Naive B cell (primary cell): ENCODE data around the gene NCF2. TPM values are rescaled to one million over a fixed set of nuclear protein-coding genes. Genes with fewer than 3 reads are reported as not detected.

ENCODE experiments used
- ATAC-seq, 2 donors: fragments of 150-1000 bp; cut with Tn5 transposase; 2 replicates each; pipeline ENCODE4 v1.10.0; 2021; ENCODE audit warnings: low read depth in 2 of 2, mild to moderate bottlenecking in 2 of 2, moderate library complexity in 2 of 2
- DNase-seq: peaks from one replicate; pipeline ENCODE4 v3.0.0; 2022
- H3K27ac Mint-ChIP-seq, 6 donors: one replicate each; pipeline ENCODE4 v1.8.0; 2020 to 2022; ENCODE audit warnings: mild to moderate bottlenecking in 6 of 6, mixed read lengths in 6 of 6, moderate library complexity in 5 of 6, inconsistent platforms in 2 of 6
- H3K27me3 Mint-ChIP-seq, 3 donors: one replicate each; pipeline ENCODE4 v1.8.0; 2021 to 2022; ENCODE audit warnings: mixed read lengths in 3 of 3, mild to moderate bottlenecking in 1 of 3
- H3K36me3 Mint-ChIP-seq, 2 donors: one replicate each; pipeline ENCODE4 v1.8.0; 2020 to 2022; ENCODE audit warnings: mixed read lengths in 2 of 2, inconsistent platforms in 1 of 2, mild to moderate bottlenecking in 1 of 2
- H3K4me1 Mint-ChIP-seq, 3 donors: one replicate each; pipeline ENCODE4 v1.8.0; 2020 to 2022; ENCODE audit warnings: mixed read lengths in 3 of 3, inconsistent platforms in 1 of 3, mild to moderate bottlenecking in 1 of 3, moderate library complexity in 1 of 3
- H3K4me3 Mint-ChIP-seq, 8 donors: one replicate each; pipeline ENCODE4 v1.8.0; 2020 to 2022; ENCODE audit warnings: mild to moderate bottlenecking in 8 of 8, mixed read lengths in 8 of 8, moderate library complexity in 8 of 8, inconsistent platforms in 2 of 8
- H3K9me3 Mint-ChIP-seq, 7 donors: one replicate each; pipeline ENCODE4 v1.8.0; 2020 to 2022; ENCODE audit warnings: mixed read lengths in 7 of 7, mild to moderate bottlenecking in 5 of 7, inconsistent platforms in 2 of 7, moderate library complexity in 1 of 7
- polyA plus RNA-seq, 6 donors: library from polyadenylated mRNA; unstranded; fragments of 300-500 nt; fragmentation: Illumina TruSeq; gene quantifications; one replicate each; pipeline ENCODE4 v1.2.3, GENCODE V29; 2021; ENCODE audit warnings: low read depth in 6 of 6

NCF2 gene, protein sequence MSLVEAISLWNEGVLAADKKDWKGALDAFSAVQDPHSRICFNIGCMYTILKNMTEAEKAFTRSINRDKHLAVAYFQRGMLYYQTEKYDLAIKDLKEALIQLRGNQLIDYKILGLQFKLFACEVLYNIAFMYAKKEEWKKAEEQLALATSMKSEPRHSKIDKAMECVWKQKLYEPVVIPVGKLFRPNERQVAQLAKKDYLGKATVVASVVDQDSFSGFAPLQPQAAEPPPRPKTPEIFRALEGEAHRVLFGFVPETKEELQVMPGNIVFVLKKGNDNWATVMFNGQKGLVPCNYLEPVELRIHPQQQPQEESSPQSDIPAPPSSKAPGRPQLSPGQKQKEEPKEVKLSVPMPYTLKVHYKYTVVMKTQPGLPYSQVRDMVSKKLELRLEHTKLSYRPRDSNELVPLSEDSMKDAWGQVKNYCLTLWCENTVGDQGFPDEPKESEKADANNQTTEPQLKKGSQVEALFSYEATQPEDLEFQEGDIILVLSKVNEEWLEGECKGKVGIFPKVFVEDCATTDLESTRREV
- polyA plus RNA-seq, result 10 to 100 TPM in 1 of 6 donors, 1 to 10 TPM in 4, not detected in 1; 5.6 to 11.0 (median 6.3) TPM

DNA sequence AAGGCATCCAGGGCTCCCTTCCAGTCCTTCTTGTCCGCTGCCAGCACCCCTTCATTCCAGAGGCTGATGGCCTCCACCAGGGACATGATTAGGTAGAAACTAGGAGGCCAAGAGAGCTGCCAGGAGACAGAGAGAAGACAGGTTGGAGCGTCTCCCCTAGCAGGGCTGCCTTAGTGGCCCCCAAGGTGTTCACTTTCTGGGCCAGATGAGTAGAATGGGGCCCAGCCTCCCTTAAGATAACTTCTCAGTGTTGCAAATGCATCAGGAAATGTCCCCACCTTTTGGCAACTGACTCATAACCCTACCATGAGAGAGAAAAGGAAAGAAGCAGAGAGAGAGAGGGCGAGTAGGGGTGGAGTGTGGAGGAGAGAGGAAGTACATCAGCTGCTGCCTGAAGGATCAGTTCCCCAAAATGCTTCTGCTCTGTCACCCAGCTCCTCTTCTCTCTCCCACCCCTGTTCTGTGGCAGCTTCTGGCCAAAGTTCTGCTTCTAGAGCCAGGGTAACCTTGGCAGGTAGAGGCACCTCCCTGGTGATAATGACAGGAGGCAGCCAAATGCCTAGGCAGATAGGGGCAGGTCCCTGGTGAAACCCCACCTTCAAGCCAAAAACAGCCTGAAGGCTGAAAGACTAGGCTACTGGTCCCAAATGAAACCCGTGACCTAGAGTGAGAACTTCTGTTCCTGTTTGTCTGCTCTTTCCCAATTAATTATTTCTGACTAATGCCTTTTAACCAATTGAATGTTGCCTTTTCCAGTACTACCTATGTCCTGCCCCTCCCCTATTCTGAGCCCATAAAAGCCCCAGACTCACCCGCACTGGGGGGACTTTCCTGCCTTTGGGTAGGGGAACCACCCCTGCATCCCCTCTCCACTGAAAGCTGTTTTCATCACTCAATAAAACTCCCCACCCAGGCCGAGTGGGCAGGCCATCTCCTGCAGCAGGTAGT is at the start of gene NCF2:
Gene NCF2, minus strand, starts transcription at position 216 of the 948 bp plus-strand sequence. Its CDS starts 130 bp downstream, at position 86.
- H3K4me3 Mint-ChIP-seq, result peak within 1 kb of the TSS; percentile 42 to 84 (median 68)
- H3K36me3 Mint-ChIP-seq, result no peaks in the 10 kb centered on the region
- H3K27me3 Mint-ChIP-seq, result no peaks in the 10 kb centered on the region
- peaks cover 48 to 57% (median 55%) of the 10 kb centered on the region in 3 donors for H3K4me1 Mint-ChIP-seq
- peak; percentile 89 for DNase-seq
- H3K9me3 Mint-ChIP-seq, result peaks cover 0 to 5% (median 0%) of the 10 kb centered on the region in 7 donors
- H3K27ac Mint-ChIP-seq, result peak within 1 kb of the TSS; percentile 84 to 98 (median 94)
- peak; percentile 89 for ATAC-seq

DNA sequence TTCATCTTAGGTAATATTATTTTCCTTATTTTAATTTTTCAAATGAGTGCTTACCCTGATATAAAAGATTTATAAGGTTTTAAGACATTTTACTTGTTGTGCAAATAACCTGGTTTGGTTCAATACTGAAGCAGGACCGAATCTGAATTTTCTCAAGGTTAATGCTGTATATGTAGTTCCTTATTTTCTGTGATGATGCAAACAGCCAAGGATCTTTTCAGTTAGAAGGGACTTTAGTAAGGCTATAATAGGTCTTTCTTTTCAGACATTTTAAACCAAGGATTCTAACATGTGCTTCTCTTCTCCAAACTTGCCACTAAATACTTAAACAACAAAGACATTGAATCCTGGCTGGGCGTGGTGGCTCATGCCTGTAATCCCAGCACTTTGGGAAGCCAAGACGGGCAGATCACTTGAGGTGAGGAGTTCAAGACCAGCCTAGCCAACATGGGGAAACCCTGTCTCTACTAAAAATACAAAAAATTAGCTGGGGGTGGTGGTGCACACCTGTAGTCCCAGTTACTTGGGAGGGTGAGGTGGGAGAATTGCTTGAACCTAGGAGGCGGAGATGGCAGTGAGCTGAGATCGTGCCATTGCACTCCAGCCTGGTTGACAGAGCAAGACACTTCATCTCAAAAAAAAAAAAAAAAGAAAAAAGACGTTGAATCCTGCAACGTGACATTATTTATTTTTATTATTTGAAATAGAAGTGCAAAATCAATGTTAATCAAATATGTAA is 48.6 kb upstream of the NCF2 start:
- H3K4me3 Mint-ChIP-seq, result no peak overlapping the region
- peaks cover 18 to 21% (median 20%) of the 10 kb centered on the region in 3 donors for H3K4me1 Mint-ChIP-seq
- H3K27ac Mint-ChIP-seq, result no peak overlapping the region
- peaks cover 0 to 8% of the 10 kb centered on the region in 2 donors for H3K36me3 Mint-ChIP-seq
- peaks cover 0 to 6% (median 0%) of the 10 kb centered on the region in 3 donors for H3K27me3 Mint-ChIP-seq
- no peak for DNase-seq
- ATAC-seq, result no peak
- no peaks in the 10 kb centered on the region for H3K9me3 Mint-ChIP-seq

DNA sequence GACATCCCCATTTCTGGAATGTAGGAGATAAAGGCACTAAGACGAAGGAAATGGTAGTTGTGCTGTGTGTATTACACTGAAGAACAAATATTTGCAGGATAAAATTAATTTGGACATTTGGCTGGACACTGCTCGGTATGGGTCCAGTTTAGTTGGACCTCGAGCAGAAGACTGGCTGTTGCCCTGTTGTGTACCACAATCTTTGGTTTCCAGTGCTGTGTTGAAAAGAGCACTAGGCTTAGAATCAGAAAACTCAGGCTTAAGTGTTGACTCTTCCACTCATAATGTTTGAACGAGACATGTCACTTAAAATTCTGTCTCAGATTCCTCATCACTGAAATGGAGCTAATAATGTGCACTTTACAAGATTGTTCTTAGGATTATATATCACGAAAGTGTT is 46.5 kb upstream of the NCF2 start:
- Mint-ChIP-seq H3K36me3 (peaks cover 0 to 8% of the 10 kb centered on the region in 2 donors), H3K4me1 (peaks cover 28 to 33% (median 28%) of the 10 kb centered on the region in 3 donors), H3K4me3 (peak overlapping the region; percentile 95 to 100 (median 100)), H3K9me3 (no peaks in the 10 kb centered on the region), H3K27me3 (peaks cover 0 to 6% (median 0%) of the 10 kb centered on the region in 3 donors), H3K27ac (peak overlapping the region in 4 of 6 donors; percentile 50 to 99 (median 98))
- DNase-seq (no peak), ATAC-seq (no peak)

DNA sequence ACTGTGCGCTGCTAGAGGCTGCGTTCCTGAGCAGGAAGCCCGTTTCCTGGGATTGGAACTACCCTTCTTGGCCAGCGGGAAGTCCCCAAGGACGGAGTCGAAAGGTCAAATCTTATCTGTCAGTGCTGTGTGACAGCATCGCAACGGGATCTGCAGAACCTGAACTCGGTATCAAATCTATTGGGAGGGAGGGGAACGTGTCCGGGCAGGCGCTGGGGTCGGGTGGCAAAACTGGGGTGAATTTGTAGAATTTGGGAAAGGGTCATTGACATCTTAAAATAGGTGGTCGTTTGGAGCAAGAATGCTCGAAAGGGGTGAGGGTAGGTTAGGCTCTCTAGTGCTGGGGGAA is 46.0 kb upstream of the NCF2 start:
- H3K27me3 Mint-ChIP-seq, result peaks cover 0 to 6% (median 0%) of the 10 kb centered on the region in 3 donors
- DNase-seq (no peak), ATAC-seq (no peak)
- no peaks in the 10 kb centered on the region for H3K9me3 Mint-ChIP-seq
- peak overlapping the region; percentile 77 to 99 (median 98) for H3K27ac Mint-ChIP-seq
- peaks cover 0 to 8% of the 10 kb centered on the region in 2 donors for H3K36me3 Mint-ChIP-seq
- peak overlapping the region; percentile 95 to 100 (median 100) for H3K4me3 Mint-ChIP-seq
- H3K4me1 Mint-ChIP-seq, result peaks cover 28 to 35% (median 30%) of the 10 kb centered on the region in 3 donors

DNA sequence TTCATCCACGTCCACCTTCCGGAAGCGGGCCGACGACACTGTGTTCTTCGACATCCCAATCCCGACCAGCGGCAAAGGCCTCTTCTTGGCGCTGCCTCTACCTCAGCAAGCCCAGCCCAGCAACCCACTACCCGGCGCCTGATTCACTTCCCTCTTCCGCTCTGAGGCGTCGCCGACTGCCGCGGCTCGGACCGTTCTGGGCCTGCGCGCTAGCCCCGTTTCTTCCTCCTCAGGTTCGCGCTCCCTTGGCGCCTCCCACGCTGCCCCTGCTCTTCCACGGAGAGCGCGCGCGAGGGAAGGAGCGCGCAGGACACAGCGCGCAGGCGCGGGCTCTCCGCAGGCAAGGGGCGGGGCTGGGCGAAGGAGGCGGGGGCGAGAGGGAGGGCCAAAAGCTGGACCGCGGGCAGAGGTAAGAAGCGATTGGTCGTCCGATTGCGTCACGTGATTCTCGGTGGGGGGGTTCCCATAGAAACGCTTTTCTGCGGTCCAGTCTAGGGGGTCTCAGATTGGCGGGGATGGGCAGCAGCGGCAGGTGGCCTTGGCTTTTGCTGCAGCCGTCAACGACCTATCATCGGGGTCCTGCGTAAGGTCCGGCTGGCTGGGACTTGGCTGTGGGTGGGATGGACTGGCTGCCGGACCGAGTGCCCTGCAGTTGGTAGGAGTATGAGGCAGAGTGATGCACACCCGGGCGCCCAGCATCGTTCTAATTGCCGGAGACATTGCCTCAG is 45.5 kb upstream of the NCF2 start, which contains the start of gene ARPC5:
Gene ARPC5, minus strand, starts transcription at position 178 of the 728 bp plus-strand sequence. Its CDS starts 124 bp downstream, at position 54.
- Mint-ChIP-seq H3K27ac (peak within 1 kb of the TSS; percentile 97 to 99 (median 98)), H3K4me3 (peak within 1 kb of the TSS; percentile 95 to 100 (median 100)), H3K36me3 (peaks cover 2 to 11% of the 10 kb centered on the region in 2 donors), H3K27me3 (peaks cover 0 to 6% (median 0%) of the 10 kb centered on the region in 3 donors), H3K9me3 (no peaks in the 10 kb centered on the region), H3K4me1 (peaks cover 31 to 40% (median 32%) of the 10 kb centered on the region in 3 donors)
- ATAC-seq (peak; percentile 88), DNase-seq (peak; percentile 91)

DNA sequence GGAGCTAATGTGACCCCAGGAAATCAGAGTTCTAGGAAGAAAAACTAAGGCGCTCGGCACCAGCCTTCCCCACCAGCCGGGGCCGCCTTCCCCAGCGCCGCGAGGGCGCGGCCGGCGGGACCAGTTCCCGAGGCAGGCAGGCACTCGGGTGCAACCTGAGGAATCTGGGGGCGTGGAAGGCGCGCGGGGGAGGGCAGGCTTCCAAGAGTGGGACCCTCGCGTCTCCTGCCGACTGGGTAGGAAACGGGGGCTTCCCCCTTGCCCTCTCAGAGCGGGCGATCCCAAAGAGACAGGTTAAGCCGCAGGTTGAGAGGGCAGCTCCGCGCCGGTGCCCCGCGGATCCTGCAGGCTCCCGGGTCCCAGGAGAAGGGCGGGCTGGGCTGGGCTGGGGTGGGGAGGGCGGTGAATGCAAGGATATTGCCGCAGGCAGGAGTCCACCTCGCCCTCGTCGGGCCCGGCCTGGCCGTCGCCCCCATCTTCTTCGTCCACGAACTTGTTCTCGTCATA is 44.9 kb upstream of the NCF2 start:
- ATAC-seq (peak; percentile 4 to 5), DNase-seq (no peak)
- H3K4me3 Mint-ChIP-seq, result peak overlapping the region; percentile 95 to 100 (median 100)
- peaks cover 0 to 6% (median 0%) of the 10 kb centered on the region in 3 donors for H3K27me3 Mint-ChIP-seq
- H3K4me1 Mint-ChIP-seq, result peaks cover 36 to 46% (median 37%) of the 10 kb centered on the region in 3 donors
- peaks cover 6 to 17% of the 10 kb centered on the region in 2 donors for H3K36me3 Mint-ChIP-seq
- no peaks in the 10 kb centered on the region for H3K9me3 Mint-ChIP-seq
- H3K27ac Mint-ChIP-seq, result peak overlapping the region; percentile 97 to 99 (median 98)

DNA sequence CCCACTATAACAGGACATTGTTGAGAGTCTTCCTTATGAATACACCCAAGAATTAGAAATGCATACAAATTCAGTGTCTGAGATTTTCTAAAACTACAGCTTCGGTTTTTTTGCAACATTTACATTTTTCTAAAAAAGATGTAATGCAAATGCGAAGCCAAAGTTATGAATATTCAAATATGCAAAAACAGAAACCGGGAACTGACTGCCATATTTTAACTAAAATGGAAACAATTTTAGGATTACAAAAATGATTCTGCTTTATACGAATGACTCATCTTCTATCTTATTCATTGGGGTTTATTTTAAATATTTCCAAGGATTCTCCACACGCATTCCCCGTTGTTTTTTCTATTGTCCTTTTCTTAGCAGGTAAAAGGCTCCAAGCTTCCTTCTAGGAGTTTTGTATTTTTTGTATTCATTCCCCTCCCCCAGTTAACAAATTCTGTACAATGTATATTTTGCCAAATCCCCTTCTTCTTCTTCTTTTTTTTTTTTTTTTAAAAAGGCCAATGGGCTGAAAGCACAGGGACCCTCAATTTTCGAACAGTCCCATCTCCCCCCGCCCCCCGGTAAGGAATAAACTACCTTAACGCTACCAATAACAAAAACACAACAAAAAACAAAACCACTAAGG is 44.3 kb upstream of the NCF2 start:
- Mint-ChIP-seq H3K4me3 (peak overlapping the region; percentile 88 to 100 (median 98)), H3K9me3 (no peaks in the 10 kb centered on the region), H3K27ac (peak overlapping the region in 5 of 6 donors; percentile 25 to 98 (median 56)), H3K36me3 (peaks cover 6 to 17% of the 10 kb centered on the region in 2 donors), H3K27me3 (peaks cover 0 to under 1% (median 0%) of the 10 kb centered on the region in 3 donors), H3K4me1 (peaks cover 36 to 48% (median 37%) of the 10 kb centered on the region in 3 donors)
- ATAC-seq (no peak), DNase-seq (no peak)

DNA sequence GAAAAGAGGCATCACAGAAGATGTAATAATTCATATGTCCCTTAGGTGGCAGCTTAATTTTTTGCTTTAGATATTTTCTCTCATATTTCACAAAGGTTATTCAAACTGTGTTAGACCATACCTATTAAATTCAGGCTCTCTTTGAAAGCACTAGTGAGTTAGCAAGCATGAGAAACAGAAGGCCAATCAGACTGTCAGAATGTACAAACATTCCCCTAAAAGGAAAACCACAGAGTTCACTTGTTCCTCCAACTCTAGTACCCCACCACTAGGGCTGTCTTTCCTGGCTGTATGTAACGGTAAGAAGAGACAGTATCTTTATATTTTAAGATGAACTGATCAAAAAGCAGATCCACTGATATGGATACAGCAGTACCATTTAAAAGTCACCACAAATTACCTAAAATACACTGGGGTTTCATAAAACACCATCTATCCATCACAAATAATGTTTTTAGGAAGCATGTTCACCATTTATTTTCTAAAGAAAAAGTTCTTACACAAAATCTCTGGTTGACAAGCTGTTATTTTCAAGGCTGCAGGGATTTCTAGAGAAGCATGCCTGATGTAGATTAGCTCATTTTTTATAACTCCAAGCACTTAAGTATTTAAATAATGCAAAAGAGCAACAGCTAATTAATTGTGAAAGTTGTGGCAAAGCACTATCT is 43.6 kb upstream of the NCF2 start:
- Mint-ChIP-seq H3K4me3 (peak overlapping the region; percentile 88 to 100 (median 98)), H3K36me3 (peaks cover 10 to 18% of the 10 kb centered on the region in 2 donors), H3K27ac (peak overlapping the region; percentile 3 to 98 (median 54)), H3K27me3 (no peaks in the 10 kb centered on the region), H3K9me3 (no peaks in the 10 kb centered on the region), H3K4me1 (peaks cover 37 to 52% (median 38%) of the 10 kb centered on the region in 3 donors)
- ATAC-seq, result peak; percentile 35 to 41
- peak; percentile 44 for DNase-seq

DNA sequence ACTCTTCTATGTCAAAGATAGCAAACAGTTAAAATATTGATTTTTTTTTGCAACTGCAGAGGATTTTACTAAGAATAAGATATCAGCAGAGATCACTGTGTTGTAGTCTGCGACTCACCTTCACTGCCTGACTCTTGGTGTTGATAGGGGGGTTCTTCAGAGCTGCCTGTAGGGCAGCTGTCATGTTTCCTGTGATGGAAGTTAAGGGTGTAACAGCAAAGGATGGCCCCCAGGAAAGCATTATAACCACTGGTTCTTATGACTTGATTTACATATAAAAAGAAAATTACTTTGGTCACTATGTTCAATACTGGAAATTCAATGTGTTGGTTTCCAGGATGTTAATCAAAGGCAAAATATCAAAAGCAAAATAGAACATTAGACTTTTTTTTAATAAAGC is 42.7 kb upstream of the NCF2 start:
- DNase-seq (no peak), ATAC-seq (no peak)
- peaks cover 16 to 25% of the 10 kb centered on the region in 2 donors for H3K36me3 Mint-ChIP-seq
- peak overlapping the region in 6 of 8 donors; percentile 30 to 100 (median 89) for H3K4me3 Mint-ChIP-seq
- peaks cover 43 to 60% (median 43%) of the 10 kb centered on the region in 3 donors for H3K4me1 Mint-ChIP-seq
- no peaks in the 10 kb centered on the region for H3K9me3 Mint-ChIP-seq
- no peaks in the 10 kb centered on the region for H3K27me3 Mint-ChIP-seq
- H3K27ac Mint-ChIP-seq, result peak overlapping the region in 1 of 6 donors; percentile 10

DNA sequence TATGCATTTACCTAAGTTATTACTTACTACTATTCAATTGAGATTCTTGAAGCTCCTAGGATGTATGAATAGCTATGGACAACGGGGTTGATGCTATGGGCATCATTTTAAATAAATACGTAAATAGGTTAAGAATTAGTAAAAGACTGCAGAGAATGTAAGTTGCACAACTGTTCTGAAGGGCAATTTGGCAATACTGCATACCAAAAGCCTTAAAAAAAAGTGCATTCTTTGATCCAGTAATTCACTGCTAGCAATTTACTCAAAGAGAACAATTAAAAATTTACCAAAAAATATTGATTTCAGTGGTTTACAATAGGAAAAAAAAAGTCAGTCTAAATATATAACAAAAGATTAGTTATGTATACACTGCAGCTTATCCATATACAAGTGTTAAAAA is 41.9 kb upstream of the NCF2 start:
- no peaks in the 10 kb centered on the region for H3K27me3 Mint-ChIP-seq
- H3K4me1 Mint-ChIP-seq, result peaks cover 43 to 60% (median 43%) of the 10 kb centered on the region in 3 donors
- no peak overlapping the region for H3K27ac Mint-ChIP-seq
- peaks cover 16 to 25% of the 10 kb centered on the region in 2 donors for H3K36me3 Mint-ChIP-seq
- no peak overlapping the region for H3K4me3 Mint-ChIP-seq
- DNase-seq (no peak), ATAC-seq (no peak)
- no peaks in the 10 kb centered on the region for H3K9me3 Mint-ChIP-seq

DNA sequence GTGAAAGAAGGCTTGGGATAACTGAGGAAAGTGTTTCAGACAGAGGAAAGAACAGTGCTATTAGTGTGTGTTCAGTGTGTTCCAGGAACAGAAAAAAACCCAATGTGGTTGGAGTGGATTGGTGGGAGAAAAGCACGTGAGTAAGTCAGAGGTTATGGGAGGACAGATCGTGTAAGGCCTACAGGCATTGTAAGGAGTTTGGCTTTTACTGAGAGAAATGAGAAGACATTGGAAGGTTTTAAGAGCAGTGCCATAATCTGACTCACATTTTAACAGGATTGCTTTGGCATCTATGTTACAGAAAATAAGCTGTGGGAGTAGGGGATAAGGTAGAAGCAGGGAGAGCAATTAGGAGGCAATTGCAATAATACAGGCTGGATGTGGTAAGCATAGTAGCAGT is 40.5 kb upstream of the NCF2 start:
- DNase-seq, result no peak
- peak overlapping the region in 3 of 6 donors; percentile 17 to 78 (median 21) for H3K27ac Mint-ChIP-seq
- peaks cover 16 to 23% of the 10 kb centered on the region in 2 donors for H3K36me3 Mint-ChIP-seq
- no peaks in the 10 kb centered on the region for H3K9me3 Mint-ChIP-seq
- ATAC-seq, result no peak
- H3K4me3 Mint-ChIP-seq, result peak overlapping the region in 3 of 8 donors; percentile 8 to 55 (median 53)
- no peaks in the 10 kb centered on the region for H3K27me3 Mint-ChIP-seq
- peaks cover 35 to 52% (median 35%) of the 10 kb centered on the region in 3 donors for H3K4me1 Mint-ChIP-seq
